Fibroblast of the aortic adventitia (primary cell): ENCODE data around the gene MEIS1. TPM values are rescaled to one million over a fixed set of nuclear protein-coding genes. Genes with fewer than 3 reads are reported as not detected.

Source experiments
- DNase-seq: peaks from one replicate; pipeline ENCODE4 v3.0.0-alpha.2; 2010; ENCODE audit warnings: low read depth
- H3K4me3 ChIP-seq: 2 replicates; pipeline ENCODE4 v1.5.1; 2011; ENCODE audit warnings: low read depth, mild to moderate bottlenecking, control low read depth, low read length, moderate library complexity
- CTCF ChIP-seq: IDR thresholded peaks from 2 replicates; pipeline ENCODE4 v1.5.1; 2011; ENCODE audit warnings: mild to moderate bottlenecking, low read length, control low read depth, inconsistent platforms; ENCODE audit not compliant: insufficient read depth
- total RNA-seq: library from RNA; depleted of rRNA; stranded (reverse); fragments of >200 nt; gene quantifications from 2 replicates; pipeline ENCODE4 v1.2.3, GENCODE V29; 2012; ENCODE audit warnings: low replicate concordance

MEIS1 gene
- total RNA-seq, 1 donor: 78.2 TPM

GRCh38 chr2:66508484-66509071 is 73.7 kb downstream of the MEIS1 start:
- DNase-seq: peak; percentile 33
- H3K4me3 ChIP-seq: peak overlapping the region; percentile 6

GRCh38 chr2:66509326-66509811 is 74.4 kb downstream of the MEIS1 start:
- peak; percentile 36 for DNase-seq
- TF ChIP-seq CTCF: no peak
- H3K4me3 ChIP-seq: no peak overlapping the region

More at GRCh38 chr2:66508484-66509071, 73.7 kb downstream of the MEIS1 start:
- no peak for TF ChIP-seq CTCF

GRCh38 chr2:66512626-66513025 is 77.7 kb downstream of the MEIS1 start:
- no peak overlapping the region for H3K4me3 ChIP-seq
- no peak for DNase-seq
- no peak for TF ChIP-seq CTCF

GRCh38 chr2:66515743-66516142 is 80.8 kb downstream of the MEIS1 start:
- no peak overlapping the region for H3K4me3 ChIP-seq
- TF ChIP-seq CTCF: no peak
- peak; percentile 67 for DNase-seq

- no peak for DNase-seq
- H3K4me3 ChIP-seq: no peak overlapping the region
- TF ChIP-seq CTCF: no peak
Observed at GRCh38 chr2:66516499-66516898, 81.6 kb downstream of the MEIS1 start.

GRCh38 chr2:66517772-66518171 is 82.8 kb downstream of the MEIS1 start:
- TF ChIP-seq CTCF: no peak
- no peak for DNase-seq
- no peak overlapping the region for H3K4me3 ChIP-seq
